B cell (primary cell): ENCODE data around the gene PSME2. TPM values are rescaled to one million over a fixed set of nuclear protein-coding genes. Genes with fewer than 3 reads are reported as not detected.

Source experiments
- ATAC-seq: fragments of 200-7000 bp; cut with Tn5 transposase; one replicate; pipeline ENCODE4 v1.10.0; 2021; ENCODE audit warnings: low read depth, mild to moderate bottlenecking, moderate number of reproducible peaks, moderate library complexity
- CTCF ChIA-PET: fragments of 350-600 bp; sonication (Branson Sonifier 250); formaldehyde crosslinking; loops from one replicate; lab custom pipeline; 2021; ENCODE audit warnings: antibody characterized with exemption, inconsistent platforms; lab: Charles Lee
- POLR2A ChIA-PET: fragments of 350-600 bp; sonication (Branson Sonifier 250); formaldehyde crosslinking; loops from one replicate; lab custom pipeline; 2021; ENCODE audit warnings: antibody characterized with exemption; lab: Charles Lee
- DNase-seq: peaks from one replicate; pipeline ENCODE4 v3.0.0; 2013
- H2AFZ ChIP-seq: 2 replicates; pipeline ENCODE4 v1.6.1; 2012; ENCODE audit warnings: mild to moderate bottlenecking, low read depth, low read length; ENCODE audit not compliant: insufficient read depth, poor library complexity, severe bottlenecking
- H3K27ac ChIP-seq, 2 donors: 1 replicate in 1 of 2; 2 replicates in 1 of 2; pipeline ENCODE4 v1.5.1; 2012 to 2013; ENCODE audit warnings: low read length in 2 of 2, mild to moderate bottlenecking in 2 of 2, moderate library complexity in 1 of 2
- H3K27me3 ChIP-seq, 4 experiments: fragments of 200-600 bp in 1 of 4; sonication (generic) in 1 of 4; replicated peaks in 1 of 4; 1 replicate in 2 of 4; 2 replicates in 2 of 4; pipeline versions ENCODE4 v1.6.1 to v1.7.0; 2013 to 2016; ENCODE audit warnings: low read length in 3 of 4, mild to moderate bottlenecking in 2 of 4, mixed read lengths in 1 of 4, moderate library complexity in 1 of 4; ENCODE audit not compliant: insufficient read depth in 4 of 4, control insufficient read depth in 3 of 4; ENCODE audit errors: control extremely low read depth in 1 of 4
- H3K36me3 ChIP-seq, 2 experiments: replicated peaks in 1 of 2; 1 replicate in 1 of 2; 2 replicates in 1 of 2; pipeline versions ENCODE4 v1.6.1 to v1.7.1; 2013; ENCODE audit warnings: low read length in 1 of 2; ENCODE audit not compliant: insufficient read depth in 2 of 2, control insufficient read depth in 1 of 2; ENCODE audit errors: control extremely low read depth in 1 of 2, extremely low read depth in 1 of 2
- H3K4me1 ChIP-seq, 2 donors: fragments of 200-600 bp in 1 of 2; sonication (generic) in 1 of 2; 1 replicate in 1 of 2; 2 replicates in 1 of 2; pipeline versions ENCODE4 v1.5.1 to v1.6.1; 2013 to 2017; ENCODE audit warnings: low read length in 2 of 2; ENCODE audit not compliant: control insufficient read depth in 2 of 2, insufficient read depth in 2 of 2
- H3K4me2 ChIP-seq: replicated peaks from 2 replicates; pipeline ENCODE3; 2012; ENCODE audit warnings: mild to moderate bottlenecking, low read depth, low read length; ENCODE audit not compliant: poor library complexity, severe bottlenecking
- H3K4me3 ChIP-seq, 5 experiments: fragments of 200-600 bp in 1 of 5; sonication (generic) in 1 of 5; 1 replicate in 3 of 5; 2 replicates in 2 of 5; pipeline versions ENCODE4 v1.5.1 to v1.7.0; 2011 to 2016; ENCODE audit warnings: low read length in 4 of 5, mild to moderate bottlenecking in 4 of 5, low read depth in 2 of 5, control low read depth in 1 of 5, moderate library complexity in 1 of 5; ENCODE audit not compliant: insufficient read depth in 1 of 5; ENCODE audit errors: control extremely low read depth in 1 of 5, extremely low read depth in 1 of 5
- H3K79me2 ChIP-seq: fragments of 200-600 bp; sonication (generic); one replicate; pipeline ENCODE4 v1.6.0; 2016; ENCODE audit warnings: low read length; ENCODE audit not compliant: control insufficient read depth, insufficient read depth
- H3K9ac ChIP-seq: fragments of 200-600 bp; sonication (generic); 2 replicates; pipeline ENCODE4 v1.6.1; 2017; ENCODE audit warnings: mild to moderate bottlenecking, low read length, moderate library complexity
- H3K9me3 ChIP-seq, 3 donors: one replicate each; pipeline versions ENCODE4 v1.6.1 to v1.7.1; 2013; ENCODE audit warnings: low read length in 2 of 3; ENCODE audit not compliant: control insufficient read depth in 2 of 3, insufficient read depth in 1 of 3; ENCODE audit errors: control extremely low read depth in 1 of 3
- H4K20me1 ChIP-seq: 2 replicates; pipeline ENCODE4 v1.6.0; 2012; ENCODE audit warnings: mild to moderate bottlenecking, low read length; ENCODE audit not compliant: insufficient read depth, control insufficient read depth, poor library complexity, severe bottlenecking
- H3K27ac Mint-ChIP-seq: one replicate; pipeline ENCODE4 v1.8.0; 2021; ENCODE audit warnings: mixed read lengths
- H3K27me3 Mint-ChIP-seq: one replicate; pipeline ENCODE4 v1.8.0; 2021; ENCODE audit warnings: mixed read lengths
- H3K4me1 Mint-ChIP-seq: one replicate; pipeline ENCODE4 v1.8.0; 2021; ENCODE audit warnings: mixed read lengths
- H3K4me3 Mint-ChIP-seq: one replicate; pipeline ENCODE4 v1.8.0; 2021; ENCODE audit warnings: mixed read lengths
- H3K9me3 Mint-ChIP-seq: one replicate; pipeline ENCODE4 v1.8.0; 2022; ENCODE audit warnings: mixed read lengths; ENCODE audit not compliant: insufficient read depth
- CTCF ChIP-seq: fragments of 200-600 bp; IDR thresholded peaks from one replicate; pipeline ENCODE4 v1.8.0; 2022; ENCODE audit warnings: antibody characterized with exemption, mild to moderate bottlenecking
- EZH2 ChIP-seq: IDR thresholded peaks from 2 replicates; pipeline ENCODE4 v1.6.1; 2012; ENCODE audit warnings: borderline replicate concordance, low read depth, mild to moderate bottlenecking, moderate library complexity, low read length; ENCODE audit not compliant: insufficient read depth, poor library complexity, severe bottlenecking
- WGBS: methylation state at CpG from one replicate; pipeline ENCODE4 v1.1.5; 2013; ENCODE audit warnings: missing lambda C conversion rate; ENCODE audit not compliant: insufficient coverage; 5-methylcytosine and 5-hydroxymethylcytosine counted together
- intact Hi-C: fragments of 100-400 bp; cut with micrococcal nuclease; formaldehyde crosslinking; loops from one replicate; pipeline ENCODE4 v1.10.0; 2022
- polyA plus RNA-seq: library from polyadenylated mRNA; depleted of rRNA; stranded (reverse); fragments of >200 nt; gene quantifications from 2 replicates; pipeline ENCODE4 v1.2.3, GENCODE V29; 2012
- total RNA-seq, 2 donors: library from RNA; stranded (reverse); fragments of 120-200 nt in 1 of 2; gene quantifications; 1 replicate in 1 of 2; 2 replicates in 1 of 2; pipeline versions ENCODE4 v1.2.3 to v1.2.4, GENCODE V29; 2013 to 2022

Gene PSME2
- total and polyA plus RNA-seq, 2 donors (not counting 1 experiment from before 2014, with no cell fraction given), result 126 to 141 TPM

DNA sequence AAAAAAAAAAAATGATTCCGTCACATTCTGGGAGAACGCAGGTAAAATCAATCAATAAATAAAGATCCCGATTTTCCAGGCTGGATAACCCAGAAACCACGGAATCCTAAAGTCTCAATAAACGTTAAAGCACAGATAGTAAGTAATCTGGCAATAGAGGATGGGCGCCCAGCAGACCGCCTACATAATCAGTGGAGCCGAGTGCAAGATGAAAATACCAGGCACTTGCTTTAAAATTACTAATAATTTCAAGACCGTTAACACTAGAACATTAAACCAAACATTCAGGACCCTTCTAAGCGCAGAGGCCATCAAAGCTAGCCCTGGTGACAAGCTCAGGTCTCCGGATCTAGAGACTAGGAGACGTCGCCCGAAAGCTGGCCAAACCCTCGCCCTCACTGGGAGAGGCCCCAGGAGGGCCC is 33.0 kb downstream of the PSME2 start:
- TF ChIP-seq CTCF (no peak), EZH2 (no peak)
- peaks cover 33% of the 10 kb centered on the region for H3K4me1 Mint-ChIP-seq
- ATAC-seq (no peak), DNase-seq (no peak)
- intact Hi-C loops, result loop anchor here (10.0 kb wide), 1 partner anchor 559 kb away; the partner anchor contains the start of genes THTPA and ZFHX2
- CTCF ChIA-PET, result interaction anchor here (1.0 to 4.1 kb wide), 15 partner anchors 8 to 318 kb away, joined by 3 to 37 read pairs (median 9); partner anchors contain the start of genes EMC9, IRF9, MDP1 and PCK2
- Histone ChIP-seq H3K4me3 (peak overlapping the region; percentile 88 to 99 (median 97)), H3K9ac (peak overlapping the region; percentile 98), H3K36me3 (peaks cover 0 to 18% of the 10 kb centered on the region in 2 experiments), H3K4me1 (peaks cover 24 to 34% of the 10 kb centered on the region in 2 donors), H3K27me3 (no peaks in the 10 kb centered on the region), H2AFZ (peak overlapping the region; percentile 82), H4K20me1 (peaks cover 13% of the 10 kb centered on the region), H3K9me3 (no peaks in the 10 kb centered on the region), H3K27ac (peak overlapping the region; percentile 99 to 100), H3K4me2 (peak overlapping the region; percentile 95), H3K79me2 (peaks cover 48% of the 10 kb centered on the region)
- H3K9me3 Mint-ChIP-seq, result no peaks in the 10 kb centered on the region
- WGBS, result 7% methylated on average over 9 of the region's 15 CpGs
- POLR2A ChIA-PET, result interaction anchor here (0.5 to 2.9 kb wide), 10 partner anchors 19 to 129 kb away, joined by 3 to 49 read pairs (median 22); partner anchors contain the start of genes EMC9, IRF9, PCK2 and PSME1
- H3K4me3 Mint-ChIP-seq, result peak overlapping the region; percentile 93
- H3K27ac Mint-ChIP-seq, result peak overlapping the region; percentile 100
- no peaks in the 10 kb centered on the region for H3K27me3 Mint-ChIP-seq

GRCh38 chr14:24110523-24110922 is 35.9 kb downstream of the PSME2 start:
- no peaks in the 10 kb centered on the region for H3K27me3 Mint-ChIP-seq
- Histone ChIP-seq H3K4me2 (no peak overlapping the region), H3K27ac (no peak overlapping the region), H3K79me2 (peaks cover 32% of the 10 kb centered on the region), H3K36me3 (no peaks in the 10 kb centered on the region), H3K9ac (no peak overlapping the region), H4K20me1 (peaks cover 4% of the 10 kb centered on the region), H3K4me1 (peaks cover 12 to 20% of the 10 kb centered on the region in 2 donors), H2AFZ (no peak overlapping the region), H3K27me3 (no peaks in the 10 kb centered on the region), H3K4me3 (no peak overlapping the region), H3K9me3 (no peaks in the 10 kb centered on the region)
- H3K27ac Mint-ChIP-seq, result no peak overlapping the region
- ChIA-PET POLR2A (interaction anchor here (0.6 to 4.1 kb wide), 2 partner anchors 11 to 16 kb away, joined by 5 to 23 read pairs; partner anchors contain the start of gene PCK2), CTCF (interaction anchor here (0.7 to 11.7 kb wide), 21 partner anchors 10 to 321 kb away, joined by 3 to 292 read pairs (median 5); partner anchors contain the start of genes CARMIL3, DHRS1, IRF9 and NOP9)
- TF ChIP-seq CTCF, result no peak
- DNase-seq (no peak), ATAC-seq (no peak)
- H3K4me3 Mint-ChIP-seq, result no peak overlapping the region
- peaks cover 19% of the 10 kb centered on the region for H3K4me1 Mint-ChIP-seq
- no peaks in the 10 kb centered on the region for H3K9me3 Mint-ChIP-seq
- intact Hi-C loops, result loop anchor here (10.0 kb wide), 1 partner anchor 556 kb away; the partner anchor contains the start of genes THTPA and ZFHX2
- no CpG with 5 or more reads among the region's 1 CpG for whole genome bisulfite sequencing
